Mucosa of rectum (tissue), 2 donors: ENCODE measurements around the gene ADAMTS13.

Source experiments
- H3K27ac ChIP-seq, 2 donors: one replicate each; pipeline ENCODE4 v1.7.0; 2013; ENCODE audit warnings: inconsistent platforms in 2 of 2, low read depth in 2 of 2, low read length in 2 of 2
- H3K27me3 ChIP-seq, 2 donors: one replicate each; pipeline ENCODE4 v1.7.0; 2013; ENCODE audit warnings: low read length in 2 of 2; ENCODE audit not compliant: control insufficient read depth in 2 of 2, insufficient read depth in 2 of 2
- H3K36me3 ChIP-seq, 2 donors: one replicate each; pipeline ENCODE4 v1.7.0; 2013; ENCODE audit warnings: low read length in 2 of 2; ENCODE audit not compliant: control insufficient read depth in 2 of 2, insufficient read depth in 2 of 2
- H3K4me1 ChIP-seq, 2 donors: one replicate each; pipeline ENCODE4 v1.7.0; 2013; ENCODE audit warnings: low read length in 2 of 2, mild to moderate bottlenecking in 1 of 2; ENCODE audit not compliant: control insufficient read depth in 2 of 2, insufficient read depth in 2 of 2
- H3K4me3 ChIP-seq, 2 donors: one replicate each; pipeline ENCODE4 v1.7.0; 2013; ENCODE audit warnings: low read length in 2 of 2
- H3K9ac ChIP-seq, 2 donors: one replicate each; pipeline ENCODE4 v1.7.0; 2013; ENCODE audit warnings: low read length in 2 of 2, low read depth in 1 of 2, mild to moderate bottlenecking in 1 of 2
- H3K9me3 ChIP-seq, 2 donors: one replicate each; pipeline ENCODE4 v1.7.0; 2013; ENCODE audit warnings: low read length in 2 of 2; ENCODE audit not compliant: control insufficient read depth in 2 of 2
- donor health status: healthy.
- donor health status: Normal muscosa, but diverticular disease.

The ADAMTS13 gene

GRCh38 chr9:133380734-133381133 lies 41.4 kb upstream of the ADAMTS13 start:
- Histone ChIP-seq H3K36me3 (no peaks in the 10 kb centered on the region), H3K9ac (no peak overlapping the region), H3K4me3 (no peak overlapping the region), H3K9me3 (no peaks in the 10 kb centered on the region), H3K27ac (no peak overlapping the region), H3K27me3 (no peaks in the 10 kb centered on the region), H3K4me1 (peaks cover 0 to 5% of the 10 kb centered on the region in 2 donors)

GRCh38 chr9:133382507-133383141 lies 39.5 kb upstream of the ADAMTS13 start:
- H3K4me3 ChIP-seq, result no peak overlapping the region
- H3K27ac ChIP-seq, result no peak overlapping the region
- H3K9me3 ChIP-seq, result no peaks in the 10 kb centered on the region
- H3K4me1 ChIP-seq, result no peaks in the 10 kb centered on the region
- H3K36me3 ChIP-seq, result no peaks in the 10 kb centered on the region
- no peaks in the 10 kb centered on the region for H3K27me3 ChIP-seq
- H3K9ac ChIP-seq, result no peak overlapping the region

- H3K36me3 ChIP-seq, result no peaks in the 10 kb centered on the region
- H3K27me3 ChIP-seq, result no peaks in the 10 kb centered on the region
- H3K4me3 ChIP-seq, result no peak overlapping the region
- no peak overlapping the region for H3K27ac ChIP-seq
- no peaks in the 10 kb centered on the region for H3K9me3 ChIP-seq
- H3K9ac ChIP-seq, result no peak overlapping the region
- H3K4me1 ChIP-seq, result no peaks in the 10 kb centered on the region
Observed at GRCh38 chr9:133383438-133383837, 38.7 kb upstream of the ADAMTS13 start.

GRCh38 chr9:133384736-133385321 lies 37.3 kb upstream of the ADAMTS13 start:
- no peaks in the 10 kb centered on the region for H3K27me3 ChIP-seq
- no peaks in the 10 kb centered on the region for H3K4me1 ChIP-seq
- H3K27ac ChIP-seq, result no peak overlapping the region
- H3K9me3 ChIP-seq, result no peaks in the 10 kb centered on the region
- H3K4me3 ChIP-seq, result no peak overlapping the region
- H3K9ac ChIP-seq, result no peak overlapping the region
- no peaks in the 10 kb centered on the region for H3K36me3 ChIP-seq

GRCh38 chr9:133385452-133385851 lies 36.7 kb upstream of the ADAMTS13 start:
- Histone ChIP-seq H3K27me3 (no peaks in the 10 kb centered on the region), H3K36me3 (no peaks in the 10 kb centered on the region), H3K4me1 (no peaks in the 10 kb centered on the region), H3K27ac (no peak overlapping the region), H3K9me3 (no peaks in the 10 kb centered on the region), H3K9ac (no peak overlapping the region), H3K4me3 (no peak overlapping the region)

GRCh38 chr9:133386338-133386737 lies 35.8 kb upstream of the ADAMTS13 start:
- H3K27ac ChIP-seq, result no peak overlapping the region

GRCh38 chr9:133387680-133388079 lies 34.5 kb upstream of the ADAMTS13 start:
- H3K9me3 ChIP-seq, result no peaks in the 10 kb centered on the region
- no peak overlapping the region for H3K27ac ChIP-seq
- H3K36me3 ChIP-seq, result no peaks in the 10 kb centered on the region
- H3K27me3 ChIP-seq, result no peaks in the 10 kb centered on the region
- no peaks in the 10 kb centered on the region for H3K4me1 ChIP-seq
- no peak overlapping the region for H3K9ac ChIP-seq
- H3K4me3 ChIP-seq, result no peak overlapping the region

More at GRCh38 chr9:133386338-133386737, 35.8 kb upstream of the ADAMTS13 start:
- Histone ChIP-seq H3K4me1 (no peaks in the 10 kb centered on the region), H3K9ac (no peak overlapping the region), H3K9me3 (no peaks in the 10 kb centered on the region), H3K4me3 (no peak overlapping the region), H3K27me3 (no peaks in the 10 kb centered on the region), H3K36me3 (no peaks in the 10 kb centered on the region)

GRCh38 chr9:133389025-133389557 lies 33.1 kb upstream of the ADAMTS13 start:
- Histone ChIP-seq H3K9ac (no peak overlapping the region), H3K4me3 (no peak overlapping the region), H3K36me3 (no peaks in the 10 kb centered on the region), H3K27ac (no peak overlapping the region), H3K4me1 (no peaks in the 10 kb centered on the region), H3K9me3 (no peaks in the 10 kb centered on the region), H3K27me3 (no peaks in the 10 kb centered on the region)

- H3K4me1 ChIP-seq, result no peaks in the 10 kb centered on the region
Observed at GRCh38 chr9:133389562-133389961, 32.6 kb upstream of the ADAMTS13 start.

GRCh38 chr9:133390713-133391112 lies 31.5 kb upstream of the ADAMTS13 start:
- H3K27ac ChIP-seq, result no peak overlapping the region
- no peak overlapping the region for H3K9ac ChIP-seq
- H3K36me3 ChIP-seq, result no peaks in the 10 kb centered on the region
- H3K4me1 ChIP-seq, result no peaks in the 10 kb centered on the region
- no peaks in the 10 kb centered on the region for H3K9me3 ChIP-seq
- peaks cover 0 to 5% of the 10 kb centered on the region in 2 donors for H3K27me3 ChIP-seq
- H3K4me3 ChIP-seq, result no peak overlapping the region

More at GRCh38 chr9:133389562-133389961, 32.6 kb upstream of the ADAMTS13 start:
- no peak overlapping the region for H3K27ac ChIP-seq
- no peak overlapping the region for H3K4me3 ChIP-seq
- no peak overlapping the region for H3K9ac ChIP-seq
- H3K9me3 ChIP-seq, result no peaks in the 10 kb centered on the region
- H3K27me3 ChIP-seq, result peaks cover 0 to 1% of the 10 kb centered on the region in 2 donors
- H3K36me3 ChIP-seq, result no peaks in the 10 kb centered on the region
